ENCODE data around the gene PLCG1.
"Not testable (repeated sequence)": the region's sequence is repeated elsewhere in the genome, so short reads cannot be mapped to it uniquely, and the experiment has no call there.

The PLCG1 gene

DNA sequence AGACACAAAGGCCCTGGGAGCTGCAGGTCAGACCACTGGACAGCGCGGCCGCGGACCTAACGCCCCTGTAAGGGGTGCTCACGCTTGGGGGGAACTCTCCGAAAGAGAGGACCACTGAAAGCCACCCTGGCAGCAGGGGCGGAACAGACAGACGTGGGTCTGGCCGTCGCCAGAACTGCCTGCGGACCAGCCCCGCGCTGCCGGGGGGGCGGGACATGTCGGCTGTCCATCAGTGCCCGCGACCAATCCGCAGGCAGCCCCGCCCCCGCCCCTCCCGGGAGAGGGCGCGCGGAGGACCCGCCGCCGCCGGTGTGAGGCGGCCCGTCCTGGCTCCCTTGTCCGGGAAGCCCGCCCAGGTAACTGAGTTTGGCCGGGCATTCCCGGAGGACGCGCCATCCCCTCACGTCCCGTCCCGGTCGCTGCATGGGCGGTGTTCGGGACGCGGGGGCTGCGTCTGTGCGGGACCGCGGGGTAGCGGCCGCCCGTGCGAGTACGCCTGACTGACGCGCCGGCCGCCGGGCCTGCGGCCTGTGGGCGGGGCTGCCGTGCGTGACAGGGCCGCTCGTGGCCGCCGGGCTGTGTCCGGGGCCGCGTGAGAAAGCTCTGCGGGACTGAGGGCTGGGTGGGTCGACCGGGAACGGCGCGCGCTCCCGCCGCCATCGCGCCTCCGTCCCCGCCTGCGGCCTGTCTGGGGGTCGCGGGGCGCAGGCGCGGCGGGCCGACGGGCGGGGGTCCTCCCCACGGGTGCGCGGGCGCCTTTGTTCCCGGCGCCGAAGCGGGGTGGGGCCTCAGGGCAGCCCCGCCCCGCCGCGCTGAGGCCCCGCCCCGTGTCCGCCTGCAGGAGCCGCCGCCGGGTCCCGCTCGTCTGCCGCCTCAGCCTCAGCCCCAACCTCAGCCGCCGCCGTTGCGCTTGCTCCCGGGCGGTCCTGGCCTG is at the start of gene PLCG1:
PLCG1 (plus strand) TSS at position 864 of the 934 bp plus-strand sequence. CDS start 99 bp downstream, outside the sequence.
- DNase-seq, result peak; percentile 94

DNA sequence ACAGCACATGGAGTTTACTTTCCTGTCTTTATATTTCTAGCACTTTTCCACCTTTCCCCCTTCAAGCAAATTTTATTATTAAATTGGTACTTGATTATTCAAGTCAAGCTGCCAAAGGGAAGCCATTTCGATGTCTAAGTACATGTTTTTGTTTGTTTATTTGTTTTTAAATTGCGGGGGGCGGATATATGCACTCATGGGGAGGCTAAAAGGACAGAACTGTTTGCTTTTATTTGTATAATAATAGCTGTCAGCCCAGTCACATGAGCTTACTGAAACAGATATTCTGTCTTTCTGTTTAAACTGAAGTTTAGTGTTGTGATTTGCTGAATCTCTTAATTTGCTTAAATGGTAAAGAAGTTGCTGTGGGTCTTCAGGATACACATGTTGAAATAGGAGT is 49.6 kb upstream of the PLCG1 start:
- DNase-seq, result no peak

DNA sequence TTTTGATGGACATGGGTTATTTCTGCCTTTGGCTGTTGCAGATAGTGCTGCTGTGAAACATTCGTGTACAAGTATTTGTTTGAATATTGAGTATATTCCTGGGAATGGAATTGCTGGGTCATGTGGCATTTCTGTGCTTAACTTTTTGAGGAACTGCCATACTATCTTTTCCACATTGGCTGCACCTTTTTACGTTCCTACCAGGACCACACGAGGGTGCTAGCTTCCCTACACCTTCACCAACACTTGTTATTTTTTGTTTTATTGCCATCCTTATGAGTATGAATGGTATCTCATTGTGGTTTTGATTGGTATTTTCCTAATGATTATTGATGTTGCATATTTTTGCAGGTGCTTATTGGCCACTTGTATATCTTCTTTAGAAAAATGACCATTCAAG is 47.8 kb upstream of the PLCG1 start:
- DNase-seq, result no peak

DNA sequence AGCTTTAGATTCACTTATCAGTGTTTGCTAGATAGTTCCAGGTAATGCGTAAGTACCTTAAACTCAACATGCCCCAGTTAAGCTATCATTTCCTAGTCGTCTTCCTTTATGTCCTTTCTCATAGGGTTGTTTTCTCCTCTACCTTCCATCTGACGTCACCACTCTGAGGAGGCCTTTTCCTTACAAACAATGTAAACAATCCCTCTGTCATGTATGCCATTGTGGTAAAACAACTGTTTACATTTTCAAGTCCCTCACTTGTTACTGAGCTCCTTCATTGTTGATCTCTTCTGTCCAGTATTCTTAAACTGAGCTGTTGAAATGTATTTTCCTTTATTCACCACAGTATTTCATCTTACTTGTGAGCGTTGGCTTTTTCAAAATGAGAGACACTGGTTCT is 45.4 kb upstream of the PLCG1 start:
- no peak for DNase-seq

DNA sequence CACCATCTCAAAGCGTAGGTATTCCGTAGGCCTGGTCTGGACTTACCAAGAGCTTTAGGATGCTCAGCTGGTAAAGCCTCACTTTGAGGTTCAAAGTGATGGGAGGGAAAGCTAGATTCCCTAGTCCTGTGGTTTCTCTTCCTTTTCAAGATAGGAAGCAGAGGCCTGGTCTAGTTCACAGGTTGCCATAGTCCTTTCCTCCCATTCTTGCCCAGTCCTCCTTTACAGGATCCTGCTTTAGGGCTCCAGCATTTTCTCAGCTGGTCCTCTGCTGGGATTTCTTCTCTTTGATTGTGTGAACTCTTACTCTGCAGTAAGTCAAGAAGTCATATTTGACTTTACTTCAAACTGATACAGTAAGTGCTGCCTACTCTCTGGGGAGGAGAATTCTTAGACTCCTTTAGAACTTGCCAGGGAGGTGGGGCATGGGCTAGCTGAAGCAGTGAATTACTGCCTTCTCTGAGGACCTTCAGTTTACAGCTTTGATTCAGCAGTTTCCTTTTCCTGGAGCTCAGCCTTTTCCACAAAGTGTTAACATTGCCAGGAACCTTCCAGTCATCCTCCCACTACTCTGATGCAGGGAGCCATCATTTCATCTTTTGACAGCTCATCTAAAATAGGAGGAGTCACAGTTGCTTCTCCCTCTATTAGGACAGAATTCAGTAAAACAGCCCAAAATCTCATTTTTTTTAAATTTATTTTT is 42.8 kb upstream of the PLCG1 start:
- peak; percentile 19 for DNase-seq

DNA sequence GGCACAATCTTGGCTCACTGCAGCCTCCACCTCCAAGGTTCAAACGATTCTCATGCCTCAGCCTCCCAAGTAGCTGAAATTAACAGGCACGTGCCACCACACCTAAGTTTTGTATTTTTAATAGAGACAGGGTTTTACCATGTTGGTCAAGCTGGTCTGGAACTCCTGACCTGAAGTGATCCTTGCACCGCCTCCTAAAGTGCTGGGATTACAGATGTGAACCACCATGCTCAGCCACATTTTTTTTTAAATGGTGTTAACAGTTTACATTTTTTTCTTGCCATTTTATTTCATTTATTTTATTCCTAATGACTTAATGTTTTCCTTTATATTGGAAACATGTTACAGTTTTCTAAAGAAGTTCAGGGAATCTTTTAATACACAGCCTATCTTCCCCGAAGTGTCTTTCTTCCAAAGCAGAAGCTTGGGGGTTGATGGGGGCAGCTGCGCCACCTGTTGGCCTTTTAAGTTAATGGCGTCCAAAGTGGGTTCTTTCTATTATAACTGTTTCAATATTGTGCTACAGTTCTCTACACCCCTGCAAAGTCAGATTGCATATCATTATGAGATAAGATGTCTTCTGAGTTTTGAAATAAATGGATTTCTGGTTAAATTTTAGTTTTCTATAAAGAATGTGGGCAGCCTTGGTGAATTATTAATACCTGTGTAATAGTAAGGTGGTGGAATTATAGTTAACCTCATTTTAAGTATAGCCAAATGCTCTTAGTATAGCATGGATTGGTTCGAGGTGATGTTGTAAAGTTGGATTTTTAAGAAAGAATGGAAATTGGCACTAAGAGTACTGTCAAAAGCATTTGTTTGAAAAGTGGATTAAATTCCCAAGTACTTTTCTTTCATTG is 42.0 kb upstream of the PLCG1 start:
- peak; percentile 59 for DNase-seq

DNA sequence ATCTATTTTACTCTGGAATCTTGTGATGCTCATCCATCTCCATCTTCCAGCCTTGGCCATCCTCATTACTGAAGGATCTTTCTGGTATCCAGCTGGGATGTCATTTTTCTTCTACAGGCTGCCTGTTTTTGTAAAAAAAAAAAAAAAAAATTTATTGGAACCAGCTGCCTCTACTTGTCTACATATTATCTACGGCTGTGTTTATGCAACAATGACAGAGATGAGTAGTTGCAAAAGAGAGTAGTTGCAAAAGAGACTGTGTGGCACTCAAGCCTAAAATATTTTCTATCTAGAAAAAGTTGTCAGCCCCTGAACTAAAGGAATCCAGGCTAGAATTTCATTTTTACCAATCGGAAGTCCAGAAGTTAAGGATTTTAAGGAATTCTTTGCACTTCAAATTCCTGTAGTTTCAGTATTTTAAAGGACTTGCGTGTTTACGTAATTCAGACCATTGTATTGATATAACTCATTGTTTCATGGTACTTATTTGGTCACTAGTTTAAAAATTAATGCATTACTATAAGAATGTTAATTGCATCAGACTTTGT is 38.6 kb upstream of the PLCG1 start:
- DNase-seq, result no peak

DNA sequence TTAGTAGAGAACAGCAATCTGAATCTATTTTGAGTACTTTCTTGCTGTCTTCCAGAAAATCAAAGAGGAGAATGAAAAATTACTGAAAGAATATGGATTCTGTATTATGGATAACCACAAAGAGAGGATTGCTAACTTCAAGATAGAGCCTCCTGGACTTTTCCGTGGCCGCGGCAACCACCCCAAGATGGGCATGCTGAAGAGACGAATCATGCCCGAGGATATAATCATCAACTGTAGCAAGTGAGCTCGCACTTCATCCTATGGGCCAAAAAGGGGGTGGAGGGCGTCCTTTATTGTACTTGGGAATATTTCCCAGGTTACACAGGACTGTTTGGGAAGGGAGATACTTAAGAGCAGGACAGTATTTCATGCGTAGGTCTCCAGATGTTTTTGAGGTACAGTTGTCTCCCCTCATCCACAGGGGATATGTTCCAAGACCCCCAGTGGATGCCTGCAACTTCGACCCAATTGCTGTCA is 37.3 kb upstream of the PLCG1 start:
- no peak for DNase-seq

DNA sequence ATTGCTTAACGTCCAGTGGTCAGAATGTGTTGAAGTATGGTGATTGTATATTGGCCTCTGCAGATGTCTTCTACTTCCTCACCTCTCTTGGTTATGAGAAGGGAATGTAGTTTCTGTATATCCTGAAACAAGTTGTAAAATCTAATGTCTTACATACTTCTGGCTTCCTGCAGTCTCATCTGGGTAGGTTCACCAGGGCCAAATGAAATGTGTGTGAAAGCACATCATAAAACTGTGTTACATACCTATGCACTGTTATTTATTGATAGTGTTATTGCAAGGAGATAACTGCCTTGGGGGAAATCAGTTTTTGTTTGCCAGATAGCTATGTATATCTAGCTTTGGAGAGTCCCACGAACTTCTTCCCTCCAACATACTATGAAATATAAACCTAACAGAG is 35.7 kb upstream of the PLCG1 start:
- DNase-seq, result no peak

DNA sequence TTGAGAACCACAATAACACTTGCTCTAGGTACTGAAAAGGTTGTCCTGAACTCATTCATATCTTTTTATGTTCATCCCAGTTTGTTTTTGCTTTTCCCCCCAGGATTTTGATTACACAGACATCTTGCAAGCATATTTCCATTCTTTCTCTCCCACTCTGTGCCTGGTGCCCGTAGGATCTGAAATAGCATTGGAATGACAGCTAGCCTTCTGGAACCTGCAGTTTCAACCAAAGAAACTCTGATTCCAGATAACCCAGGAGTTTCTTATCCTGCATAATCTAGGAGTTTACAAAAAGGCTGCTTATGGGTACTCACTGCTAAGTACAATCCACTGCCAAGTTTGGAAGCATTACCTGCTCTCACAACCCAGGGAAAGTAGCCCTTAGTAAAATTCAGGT is 28.8 kb upstream of the PLCG1 start:
- DNase-seq, result no peak

DNA sequence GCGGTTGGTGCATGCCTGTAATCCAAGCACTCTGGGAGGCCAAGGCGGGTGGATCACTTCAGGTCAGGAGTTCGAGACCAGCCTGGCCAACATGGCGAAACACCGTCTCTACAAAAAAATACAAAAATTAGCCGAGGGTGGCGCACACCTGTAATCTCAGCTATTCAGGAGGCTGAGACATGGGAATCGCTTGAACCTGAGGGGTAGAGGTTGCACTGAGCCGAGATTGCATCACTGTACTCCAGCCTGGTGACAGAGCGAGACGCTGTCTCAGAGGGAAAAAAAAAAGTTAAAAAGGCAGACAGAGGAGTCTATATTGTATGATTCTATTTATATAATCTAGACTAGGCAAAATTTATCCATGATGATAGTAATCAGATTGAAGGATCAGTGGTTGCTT is 27.3 kb upstream of the PLCG1 start:
- DNase-seq, result no peak

DNA sequence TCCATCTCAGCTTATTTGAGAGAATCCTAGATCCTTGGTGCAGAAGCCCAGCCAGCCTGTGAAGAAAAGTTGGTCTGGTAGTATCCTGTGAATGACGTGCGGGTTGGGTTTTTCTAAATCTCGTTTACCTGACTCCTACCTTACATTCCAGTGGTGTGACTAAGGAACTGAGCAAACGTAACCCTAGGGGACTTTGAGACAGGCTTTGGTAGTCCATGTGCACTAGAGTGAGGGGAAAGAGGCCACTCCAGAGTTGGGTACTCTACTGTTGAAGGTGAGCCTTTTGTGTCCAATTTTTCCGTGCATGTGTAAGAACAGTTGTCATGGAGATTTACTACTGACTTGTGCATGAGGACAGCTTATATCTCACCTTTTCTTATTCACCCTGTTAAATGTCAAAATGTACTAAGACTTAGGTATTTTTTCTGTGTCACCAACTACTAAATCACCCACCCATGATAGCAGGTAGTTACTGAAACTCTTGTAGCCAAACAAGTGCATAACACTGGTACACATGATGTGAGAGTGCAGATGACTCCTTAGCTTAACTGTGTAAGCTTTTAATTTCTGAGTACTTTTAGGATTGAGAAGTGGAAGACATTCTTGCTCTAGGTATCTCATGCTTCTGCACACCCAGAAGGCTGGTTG is 26.3 kb upstream of the PLCG1 start:
- no peak for DNase-seq

DNA sequence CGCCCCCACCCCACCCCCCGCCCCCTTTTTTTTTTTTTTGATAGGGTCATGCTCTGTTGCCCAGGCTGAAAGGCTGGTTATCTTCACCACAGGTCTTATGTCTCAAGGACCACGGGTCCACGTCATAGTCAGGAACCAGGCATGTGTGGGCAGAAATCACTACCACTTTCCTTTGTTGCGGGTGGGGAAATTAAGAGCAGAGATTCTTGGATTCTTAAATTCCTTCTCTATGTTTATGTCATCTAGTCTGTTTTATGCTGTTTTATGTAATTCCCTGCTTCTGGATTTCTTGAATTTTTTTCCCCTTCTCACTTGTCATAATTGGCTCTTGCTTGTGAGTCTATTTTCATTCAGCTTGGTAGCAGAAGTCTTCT is 25.8 kb upstream of the PLCG1 start:
- DNase-seq, result no peak

DNA sequence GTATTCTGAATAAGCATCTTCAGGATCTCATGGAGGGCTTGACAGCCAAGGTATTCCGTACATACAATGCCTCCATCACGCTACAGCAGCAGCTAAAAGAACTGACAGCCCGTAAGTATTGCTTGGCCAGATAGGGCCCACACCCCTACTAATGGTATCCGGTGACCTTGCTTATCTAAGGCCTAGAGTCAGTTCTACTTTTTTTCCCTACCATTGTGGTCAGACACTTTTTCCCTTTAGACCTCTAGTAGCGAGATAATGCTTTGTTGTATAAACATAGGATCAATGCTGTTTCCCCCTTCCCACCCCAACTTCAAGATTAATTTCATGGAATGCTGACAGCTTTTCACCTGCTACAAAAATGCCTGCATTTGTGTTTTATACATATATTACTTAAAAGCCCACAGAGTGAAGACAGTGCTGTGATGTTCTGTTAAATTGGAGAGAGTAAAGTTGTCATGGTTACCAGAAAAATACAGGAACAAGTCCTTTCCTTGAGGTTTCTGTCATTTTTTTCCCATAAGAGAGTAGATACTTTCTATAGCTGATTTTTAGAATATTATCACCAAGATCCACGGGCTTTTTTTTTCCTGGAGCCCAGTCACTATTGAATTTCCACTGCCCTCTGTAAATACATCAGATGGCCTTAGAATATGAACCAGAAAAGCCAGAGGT is 20.9 kb upstream of the PLCG1 start:
- no peak for DNase-seq

DNA sequence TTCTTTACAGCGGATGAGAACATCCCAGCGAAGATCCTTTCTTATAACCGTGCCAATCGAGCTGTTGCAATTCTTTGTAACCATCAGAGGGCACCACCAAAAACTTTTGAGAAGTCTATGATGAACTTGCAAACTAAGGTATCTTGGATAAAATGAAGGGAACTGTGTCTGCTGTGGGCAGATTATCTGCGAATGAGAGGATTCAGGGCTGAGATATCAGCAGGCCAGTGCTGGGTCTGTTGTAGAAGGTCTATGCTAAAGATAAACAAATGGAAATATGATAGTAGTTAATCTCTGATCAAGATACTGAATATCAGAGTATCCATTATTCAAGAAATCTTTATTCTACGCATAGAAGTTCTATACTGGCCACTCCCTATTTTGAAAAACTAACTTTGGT is 19.2 kb upstream of the PLCG1 start:
- not testable (repeated sequence) for DNase-seq

DNA sequence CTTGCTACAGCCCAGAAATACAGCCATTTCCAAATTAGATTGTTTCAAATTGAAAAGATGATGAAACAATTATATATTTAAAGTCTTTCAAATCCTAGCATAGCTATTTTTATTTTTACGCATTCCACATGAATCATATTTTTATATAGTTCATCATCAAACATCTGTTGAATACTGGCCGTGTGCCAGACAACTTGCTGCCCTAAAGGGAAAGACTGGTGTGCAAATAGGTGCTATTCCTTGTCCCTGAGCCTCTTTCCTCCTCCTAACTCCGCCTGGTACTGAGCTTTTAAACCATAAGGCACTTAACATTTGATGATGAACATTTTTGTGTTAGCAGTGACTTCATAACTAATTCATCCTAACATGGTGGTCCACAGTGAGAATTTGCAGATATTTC is 18.7 kb upstream of the PLCG1 start:
- DNase-seq, result no peak

DNA sequence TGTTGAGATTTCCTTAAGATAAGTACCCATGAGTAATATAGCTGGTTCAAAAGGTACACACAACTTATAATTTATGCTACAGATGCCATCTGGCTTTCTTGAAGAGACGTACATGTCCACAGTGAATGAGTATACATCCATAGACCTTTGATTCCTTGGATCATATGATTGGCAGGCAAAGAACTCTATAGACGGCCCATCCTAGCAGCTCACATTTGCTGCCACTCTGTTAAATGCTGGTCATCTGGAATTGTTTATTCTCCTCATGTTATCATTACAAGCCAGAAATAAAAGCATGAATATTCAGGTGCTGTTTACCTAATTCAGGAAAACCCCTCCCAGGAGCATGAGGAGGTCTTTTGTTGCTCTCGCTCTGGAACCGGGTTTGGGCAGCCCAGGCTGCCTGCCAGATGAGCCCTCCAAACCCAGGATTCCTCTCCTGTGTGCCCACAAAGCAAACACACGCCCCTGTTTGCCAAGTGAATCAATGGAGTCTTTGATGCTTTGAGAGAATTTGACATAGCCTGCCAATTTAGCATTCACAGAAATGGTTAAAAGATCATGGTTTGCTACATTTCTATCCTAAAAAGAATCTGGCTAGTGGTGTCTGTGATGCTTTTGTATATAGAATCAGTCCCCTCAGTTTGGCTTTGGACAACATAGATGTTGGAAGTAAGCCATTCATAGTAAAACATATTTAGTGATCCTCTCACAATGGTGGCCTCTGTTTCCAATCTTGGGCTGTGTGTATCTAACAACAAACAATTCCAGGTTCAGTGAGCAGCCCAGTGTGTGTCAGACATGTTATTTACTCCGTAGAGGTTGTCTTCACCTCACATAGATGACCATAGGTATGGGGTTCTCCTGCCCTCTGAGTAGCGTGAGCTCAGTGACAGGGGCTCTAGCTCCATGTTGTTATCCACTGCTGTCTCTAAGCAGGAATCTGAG is 17.5 kb upstream of the PLCG1 start:
- DNase-seq, result no peak

DNA sequence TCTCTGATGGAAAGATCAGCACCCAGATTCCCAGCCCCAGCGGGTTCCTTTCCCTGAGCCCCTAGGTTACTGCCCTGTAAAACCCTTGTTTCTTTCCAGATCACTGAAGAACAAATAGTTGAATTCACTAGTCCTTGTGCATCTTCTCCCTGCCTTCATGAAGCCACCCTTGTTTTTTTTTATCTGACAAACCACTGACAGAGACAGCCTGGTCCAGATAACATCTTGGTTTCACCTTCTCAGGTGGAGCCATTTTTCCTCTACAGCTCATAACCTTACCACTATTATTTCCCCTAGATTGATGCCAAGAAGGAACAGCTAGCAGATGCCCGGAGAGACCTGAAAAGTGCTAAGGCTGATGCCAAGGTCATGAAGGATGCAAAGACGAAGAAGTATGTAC is 15.9 kb upstream of the PLCG1 start:
- no peak for DNase-seq

DNA sequence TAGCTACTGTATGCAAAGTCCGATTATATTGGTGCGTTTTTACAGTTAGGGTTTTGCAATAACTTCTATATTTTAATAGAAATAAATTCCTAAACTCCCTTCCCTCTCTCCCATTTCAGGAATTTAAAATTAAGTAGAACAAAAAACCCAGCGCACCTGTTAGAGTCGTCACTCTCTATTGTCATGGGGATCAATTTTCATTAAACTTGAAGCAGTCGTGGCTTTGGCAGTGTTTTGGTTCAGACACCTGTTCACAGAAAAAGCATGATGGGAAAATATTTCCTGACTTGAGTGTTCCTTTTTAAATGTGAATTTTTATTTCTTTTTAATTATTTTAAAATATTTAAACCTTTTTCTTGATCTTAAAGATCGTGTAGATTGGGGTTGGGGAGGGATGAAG is 13.7 kb upstream of the PLCG1 start:
- DNase-seq, result no peak

DNA sequence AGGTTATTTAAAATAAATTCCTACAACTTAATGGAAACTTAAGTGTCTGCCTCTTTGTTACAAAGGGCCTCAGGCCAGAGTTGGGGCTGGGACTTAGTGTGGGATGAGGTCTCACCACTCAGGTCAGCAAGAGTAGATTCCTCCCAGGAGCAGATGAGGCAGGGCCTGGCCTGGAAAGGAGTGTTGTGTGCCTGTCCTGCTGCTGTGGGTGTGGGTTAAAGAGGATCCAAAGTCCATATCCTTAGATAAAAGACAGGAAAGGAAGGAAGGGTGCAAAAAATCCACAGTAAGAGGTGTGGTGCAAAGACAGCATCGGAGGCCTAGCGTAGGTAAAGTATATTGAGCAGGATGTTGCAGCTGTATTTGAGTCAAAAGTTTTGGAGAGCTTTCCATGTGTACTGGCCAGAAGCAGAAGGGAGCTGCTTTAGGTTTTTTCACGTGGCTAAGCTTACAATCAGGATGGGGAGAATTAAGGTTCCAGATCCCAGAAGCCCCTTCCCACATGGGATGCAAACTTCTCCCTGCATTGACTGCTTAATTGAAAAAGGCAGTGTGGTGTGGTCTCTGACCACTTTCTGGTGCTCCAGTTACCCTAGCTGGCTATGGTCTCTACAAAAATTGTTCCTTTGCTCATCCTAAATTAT is 12.8 kb upstream of the PLCG1 start:
- no peak for DNase-seq

Data from stimulated activated CD4-positive, alpha-beta T cell treated with anti-CD3 and anti-CD28 coated beads, Interleukin-15, amount 100 ng/mL, for 24 hours (primary cell).